ENCODE data around the gene KCNIP3. TPM values are rescaled to one million over a fixed set of nuclear protein-coding genes. Genes with fewer than 3 reads are reported as not detected.

KCNIP3 gene
- total RNA-seq, 1 donor from 2014 or later, result not detected

DNA sequence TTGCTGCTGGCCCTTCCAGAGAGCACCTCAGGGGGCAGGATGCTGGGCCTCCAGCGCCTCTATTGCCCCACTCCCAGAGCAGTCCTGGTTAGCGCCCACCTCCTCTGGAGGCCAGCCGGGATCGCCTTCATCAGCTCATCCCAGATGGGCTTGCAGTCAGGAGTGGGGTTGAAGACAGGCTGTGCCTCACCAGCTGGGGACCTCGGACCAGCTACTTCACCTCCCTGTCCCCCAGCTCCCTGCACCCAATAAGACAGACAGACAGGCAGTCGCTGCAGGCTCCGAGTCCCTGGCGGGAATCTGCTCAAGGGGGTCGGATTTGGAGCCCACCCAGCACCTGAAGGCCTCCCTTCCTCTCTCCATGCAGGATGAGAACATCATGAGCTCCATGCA is 86.5 kb downstream of the KCNIP3 start:
- TF ChIP-seq CTCF (IDR thresholded peaks at IDR 0.05), result no peak
- POLR2A ChIA-PET, result no interaction called here
- Mint-ChIP-seq H3K27me3 (peaks cover 11% of the 10 kb centered on the region), H3K4me1 (no peaks in the 10 kb centered on the region), H3K36me3 (ENCODE audit: low read depth) (no peaks in the 10 kb centered on the region), H3K27ac (no peak overlapping the region), H3K9me3 (no peaks in the 10 kb centered on the region), H3K4me3 (no peak overlapping the region)
- CTCF ChIA-PET, result no interaction called here
- DNase-seq (no peak), ATAC-seq (ENCODE audit: low read depth) (no peak)
- intact Hi-C loops (cut with micrococcal nuclease), result loop anchor here (10.0 kb wide), 1 partner anchor 341 kb away; no protein-coding TSS in a partner anchor

GRCh38 chr2:95384854-95385569 is 87.9 kb downstream of the KCNIP3 start:
- ChIA-PET POLR2A (no interaction called here), CTCF (no interaction called here)
- Mint-ChIP-seq H3K36me3 (ENCODE audit: low read depth) (no peaks in the 10 kb centered on the region), H3K4me3 (no peak overlapping the region), H3K4me1 (no peaks in the 10 kb centered on the region), H3K27me3 (peaks cover 12% of the 10 kb centered on the region), H3K9me3 (no peaks in the 10 kb centered on the region), H3K27ac (no peak overlapping the region)
- DNase-seq (no peak), ATAC-seq (ENCODE audit: low read depth) (no peak)
- TF ChIP-seq CTCF (IDR thresholded peaks at IDR 0.05), result no peak
- intact Hi-C loops (cut with micrococcal nuclease), result loop anchor here (10.0 kb wide), 1 partner anchor 340 kb away; no protein-coding TSS in a partner anchor

- no peak for ATAC-seq (ENCODE audit: low read depth)
- Mint-ChIP-seq H3K27me3 (peaks cover 12% of the 10 kb centered on the region), H3K36me3 (ENCODE audit: low read depth) (no peaks in the 10 kb centered on the region), H3K27ac (no peak overlapping the region), H3K4me1 (no peaks in the 10 kb centered on the region), H3K4me3 (no peak overlapping the region), H3K9me3 (no peaks in the 10 kb centered on the region)
- intact Hi-C loops (cut with micrococcal nuclease), result loop anchor here (10.0 kb wide), 1 partner anchor 339 kb away; no protein-coding TSS in a partner anchor
- POLR2A ChIA-PET, result no interaction called here
- CTCF ChIA-PET, result no interaction called here
- no peak for DNase-seq
- TF ChIP-seq CTCF (IDR thresholded peaks at IDR 0.05), result no peak
Observed at GRCh38 chr2:95385570-95385984, 88.4 kb downstream of the KCNIP3 start.

GRCh38 chr2:95386031-95386430 is 88.9 kb downstream of the KCNIP3 start:
- no peak for ATAC-seq (ENCODE audit: low read depth)

More at GRCh38 chr2:95386031-95386430, 88.9 kb downstream of the KCNIP3 start:
- Mint-ChIP-seq H3K4me1 (no peaks in the 10 kb centered on the region), H3K27me3 (peaks cover 12% of the 10 kb centered on the region), H3K36me3 (ENCODE audit: low read depth) (no peaks in the 10 kb centered on the region), H3K9me3 (no peaks in the 10 kb centered on the region), H3K4me3 (no peak overlapping the region), H3K27ac (no peak overlapping the region)
- no peak for DNase-seq
- CTCF ChIA-PET, result no interaction called here
- TF ChIP-seq CTCF (IDR thresholded peaks at IDR 0.05), result no peak
- POLR2A ChIA-PET, result no interaction called here
- intact Hi-C loops (cut with micrococcal nuclease), result loop anchor here (10.0 kb wide), 1 partner anchor 339 kb away; no protein-coding TSS in a partner anchor
